ENCODE measurements around the gene EIF4G1. TPM values are rescaled to one million over a fixed set of nuclear protein-coding genes. Genes with fewer than 3 reads are reported as not detected.

EIF4G1 gene
- total and polyA plus RNA-seq, 2 donors (not counting 3 experiments of a cell fraction or from before 2014, with no cell fraction given): 355 to 532 TPM

DNA sequence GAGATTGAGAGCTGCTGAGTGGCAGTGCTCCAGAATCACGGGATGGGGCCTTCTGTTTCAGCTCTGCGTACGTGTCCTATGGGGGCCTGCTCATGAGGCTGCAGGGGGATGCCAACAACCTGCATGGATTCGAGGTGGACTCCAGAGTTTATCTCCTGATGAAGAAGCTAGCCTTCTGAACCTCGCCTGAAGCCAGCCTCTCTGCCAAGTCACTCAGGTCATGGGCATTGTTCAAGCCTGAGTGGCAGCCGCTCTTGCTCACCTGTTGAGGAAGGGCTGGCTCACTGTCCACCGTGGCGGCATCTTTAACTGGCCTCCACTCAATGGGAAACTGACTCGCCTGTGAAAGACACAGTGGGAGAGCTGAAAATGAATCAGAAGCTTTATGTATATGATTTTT is 53.7 kb downstream of the EIF4G1 start:
- CTCF ChIA-PET: interaction anchor here (1.0 to 10.1 kb wide), 12 partner anchors 14 to 464 kb away, joined by 3 to 201 read pairs (median 4); no protein-coding TSS in a partner anchor
- no peak overlapping the region for H3K4me3 ChIP-seq (replicated peaks in 1 of 3; ENCODE audit: insufficient read depth in 1 of 3, low read depth in 1 of 3, low read length in 3 of 3)
- intact Hi-C loops (cut with micrococcal nuclease) (no loop called here), dilution Hi-C loops (cut with MboI; ENCODE audit: extremely low pct_ligation_motif_present, low sequenced_read_pairs) (no loop called here)
- H3K9ac ChIP-seq (replicated peaks; ENCODE audit: extremely low read depth, insufficient read depth, low read length): no peak overlapping the region
- DNase-seq (ENCODE audit: low read depth, low spot score): no peak
- H3K79me2 ChIP-seq (ENCODE audit: control insufficient read depth, insufficient read depth, low read length): peaks cover 21% of the 10 kb centered on the region
- no TSS peak for BruUV-seq (replicated peaks)
- POLR2A ChIA-PET: no interaction called here
- H3K36me3 ChIP-seq (ENCODE audit: control insufficient read depth in 2 of 2, extremely low read depth in 1 of 2, insufficient read depth in 2 of 2, low read length in 2 of 2): peaks cover 4 to 11% of the 10 kb centered on the region in 2 experiments
- H3K27me3 ChIP-seq (ENCODE audit: control insufficient read depth in 2 of 2, insufficient read depth in 2 of 2, low read length in 2 of 2): no peaks in the 10 kb centered on the region
- peak overlapping the region; percentile 7 for H3K4me2 ChIP-seq (ENCODE audit: insufficient read depth, low read length)
- TF ChIP-seq, protein P1, sequence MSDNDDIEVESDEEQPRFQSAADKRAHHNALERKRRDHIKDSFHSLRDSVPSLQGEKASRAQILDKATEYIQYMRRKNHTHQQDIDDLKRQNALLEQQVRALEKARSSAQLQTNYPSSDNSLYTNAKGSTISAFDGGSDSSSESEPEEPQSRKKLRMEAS (IDR thresholded peaks at IDR 0.05; ENCODE audit: insufficient read depth, insufficient read length): no peak
- no peak for TF ChIP-seq FOS (IDR thresholded peaks at IDR 0.05; ENCODE audit: borderline replicate concordance, insufficient read depth, low read length)
- no peak for TF ChIP-seq JUN (IDR thresholded peaks at IDR 0.05; ENCODE audit: borderline replicate concordance, insufficient read depth, insufficient read length, low read depth)
- no peak for TF ChIP-seq POLR2AphosphoS5 (IDR thresholded peaks at IDR 0.05; ENCODE audit: insufficient read depth, low read depth, low read length)
- no peak for TF ChIP-seq EZH2 (IDR thresholded peaks at IDR 0.05; ENCODE audit: borderline replicate concordance, low read depth, low read length, severe bottlenecking)
- TF ChIP-seq, protein P2, sequence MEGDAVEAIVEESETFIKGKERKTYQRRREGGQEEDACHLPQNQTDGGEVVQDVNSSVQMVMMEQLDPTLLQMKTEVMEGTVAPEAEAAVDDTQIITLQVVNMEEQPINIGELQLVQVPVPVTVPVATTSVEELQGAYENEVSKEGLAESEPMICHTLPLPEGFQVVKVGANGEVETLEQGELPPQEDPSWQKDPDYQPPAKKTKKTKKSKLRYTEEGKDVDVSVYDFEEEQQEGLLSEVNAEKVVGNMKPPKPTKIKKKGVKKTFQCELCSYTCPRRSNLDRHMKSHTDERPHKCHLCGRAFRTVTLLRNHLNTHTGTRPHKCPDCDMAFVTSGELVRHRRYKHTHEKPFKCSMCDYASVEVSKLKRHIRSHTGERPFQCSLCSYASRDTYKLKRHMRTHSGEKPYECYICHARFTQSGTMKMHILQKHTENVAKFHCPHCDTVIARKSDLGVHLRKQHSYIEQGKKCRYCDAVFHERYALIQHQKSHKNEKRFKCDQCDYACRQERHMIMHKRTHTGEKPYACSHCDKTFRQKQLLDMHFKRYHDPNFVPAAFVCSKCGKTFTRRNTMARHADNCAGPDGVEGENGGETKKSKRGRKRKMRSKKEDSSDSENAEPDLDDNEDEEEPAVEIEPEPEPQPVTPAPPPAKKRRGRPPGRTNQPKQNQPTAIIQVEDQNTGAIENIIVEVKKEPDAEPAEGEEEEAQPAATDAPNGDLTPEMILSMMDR (IDR thresholded peaks at IDR 0.05; ENCODE audit: extremely low read depth in 1 of 2, insufficient read depth in 1 of 2, low read depth in 1 of 2, low read length in 2 of 2): no peak
- no peak for TF ChIP-seq GATA2 (IDR thresholded peaks at IDR 0.05; ENCODE audit: insufficient read depth, insufficient read length, low read depth, low read length)
- TF ChIP-seq MYC (IDR thresholded peaks at IDR 0.05; ENCODE audit: low read depth, low read length): no peak
- TF ChIP-seq POLR2A (IDR thresholded peaks at IDR 0.05; ENCODE audit: low read depth, low read length): no peak
- FAIRE-seq: no peak
- peak overlapping the region; percentile 42 for H3K27ac ChIP-seq (ENCODE audit: insufficient read depth, low read depth, low read length)
- no peaks in the 10 kb centered on the region for H3K9me1 ChIP-seq (replicated peaks; ENCODE audit: control insufficient read depth, extremely low read depth, insufficient read depth, low read length)
- H3K9me3 ChIP-seq (replicated peaks; ENCODE audit: control insufficient read depth, insufficient read depth, low read length): no peaks in the 10 kb centered on the region
- H3K4me1 ChIP-seq (ENCODE audit: control insufficient read depth, extremely low read depth, insufficient read depth, low read length): peaks cover 42% of the 10 kb centered on the region
- no peak overlapping the region for H2AFZ ChIP-seq (ENCODE audit: low read depth, low read length)
- H4K20me1 ChIP-seq (replicated peaks; ENCODE audit: control insufficient read depth, extremely low read depth, insufficient read depth, low read length): no peaks in the 10 kb centered on the region
